ENCODE measurements around the gene SPSB3. TPM values are rescaled to one million over a fixed set of nuclear protein-coding genes. Genes with fewer than 3 reads are reported as not detected.

Gene SPSB3
- polyA plus RNA-seq, 1 donor (not counting 4 experiments of a cell fraction or from before 2014, with no cell fraction given): 9.5 TPM

DNA sequence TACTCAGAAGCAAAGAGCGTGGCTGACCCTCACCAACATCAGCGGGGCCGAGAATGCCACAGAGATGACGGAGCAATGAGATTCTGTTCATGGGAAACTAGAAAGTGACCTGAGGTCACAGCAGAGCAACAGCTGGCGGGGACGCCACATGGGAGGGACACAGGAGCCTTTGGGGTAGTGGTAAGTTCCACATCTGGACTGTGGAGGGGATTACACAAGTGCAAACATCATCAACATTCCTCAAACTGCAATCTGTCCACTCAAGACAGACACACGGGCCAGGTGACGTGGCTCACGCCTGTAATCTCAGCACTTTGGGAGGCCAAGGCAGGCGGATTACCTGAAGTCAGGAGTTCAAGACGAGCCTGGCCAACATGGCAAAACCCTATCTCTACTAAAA, 33.1 kb upstream of the SPSB3 start:
- Histone ChIP-seq H3K9me1 (ENCODE audit: control insufficient read depth, extremely low read depth, insufficient read depth, low read length) (no peaks in the 10 kb centered on the region), H4K20me1 (ENCODE audit: control insufficient read depth, extremely low read depth, insufficient read depth, low read length) (no peaks in the 10 kb centered on the region), H3K36me3 (ENCODE audit: control insufficient read depth in 2 of 2, extremely low read depth in 1 of 2, insufficient read depth in 2 of 2, low read length in 2 of 2) (peaks cover 0 to 14% of the 10 kb centered on the region in 2 experiments), H2AFZ (ENCODE audit: control insufficient read depth, low read length) (no peak overlapping the region), H3K27me3 (ENCODE audit: control insufficient read depth, extremely low read depth, insufficient read depth, low read length) (no peaks in the 10 kb centered on the region), H3K4me3 (ENCODE audit: control insufficient read depth in 2 of 3, extremely low read depth in 1 of 3, insufficient read depth in 2 of 3, low read depth in 1 of 3, low read length in 3 of 3) (no peak overlapping the region), H3K79me2 (ENCODE audit: control insufficient read depth, insufficient read depth, low read length) (no peaks in the 10 kb centered on the region), H3K9me3 (ENCODE audit: control insufficient read depth, low read depth, low read length) (no peaks in the 10 kb centered on the region), H3K9ac (ENCODE audit: control insufficient read depth, extremely low read depth, insufficient read depth, low read length) (no peak overlapping the region), H3K27ac (ENCODE audit: control insufficient read depth, insufficient read depth, low read length) (no peak overlapping the region), H3K4me1 (ENCODE audit: control insufficient read depth, extremely low read depth, insufficient read depth, low read length) (no peaks in the 10 kb centered on the region), H3K4me2 (ENCODE audit: control insufficient read depth, extremely low read depth, insufficient read depth, low read depth, low read length) (no peak overlapping the region)
- no peak for FAIRE-seq
- no peak for DNase-seq (ENCODE audit: low read depth, low spot score)
- TF ChIP-seq EZH2 (IDR thresholded peaks at IDR 0.05; ENCODE audit: low read length): no peak
- TF ChIP-seq, protein P1, sequence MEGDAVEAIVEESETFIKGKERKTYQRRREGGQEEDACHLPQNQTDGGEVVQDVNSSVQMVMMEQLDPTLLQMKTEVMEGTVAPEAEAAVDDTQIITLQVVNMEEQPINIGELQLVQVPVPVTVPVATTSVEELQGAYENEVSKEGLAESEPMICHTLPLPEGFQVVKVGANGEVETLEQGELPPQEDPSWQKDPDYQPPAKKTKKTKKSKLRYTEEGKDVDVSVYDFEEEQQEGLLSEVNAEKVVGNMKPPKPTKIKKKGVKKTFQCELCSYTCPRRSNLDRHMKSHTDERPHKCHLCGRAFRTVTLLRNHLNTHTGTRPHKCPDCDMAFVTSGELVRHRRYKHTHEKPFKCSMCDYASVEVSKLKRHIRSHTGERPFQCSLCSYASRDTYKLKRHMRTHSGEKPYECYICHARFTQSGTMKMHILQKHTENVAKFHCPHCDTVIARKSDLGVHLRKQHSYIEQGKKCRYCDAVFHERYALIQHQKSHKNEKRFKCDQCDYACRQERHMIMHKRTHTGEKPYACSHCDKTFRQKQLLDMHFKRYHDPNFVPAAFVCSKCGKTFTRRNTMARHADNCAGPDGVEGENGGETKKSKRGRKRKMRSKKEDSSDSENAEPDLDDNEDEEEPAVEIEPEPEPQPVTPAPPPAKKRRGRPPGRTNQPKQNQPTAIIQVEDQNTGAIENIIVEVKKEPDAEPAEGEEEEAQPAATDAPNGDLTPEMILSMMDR (optimal IDR thresholded peaks at IDR 0.05 in 1 of 3, IDR thresholded peaks at IDR 0.05 in 1 of 3, conservative IDR thresholded peaks at IDR 0.05 in 1 of 3; ENCODE audit: extremely low read depth in 1 of 3, insufficient read depth in 2 of 3, low read length in 3 of 3): no peak
- dilution Hi-C loops (cut with MboI; ENCODE audit: extremely low pct_ligation_motif_present, low sequenced_read_pairs): no loop called here

DNA sequence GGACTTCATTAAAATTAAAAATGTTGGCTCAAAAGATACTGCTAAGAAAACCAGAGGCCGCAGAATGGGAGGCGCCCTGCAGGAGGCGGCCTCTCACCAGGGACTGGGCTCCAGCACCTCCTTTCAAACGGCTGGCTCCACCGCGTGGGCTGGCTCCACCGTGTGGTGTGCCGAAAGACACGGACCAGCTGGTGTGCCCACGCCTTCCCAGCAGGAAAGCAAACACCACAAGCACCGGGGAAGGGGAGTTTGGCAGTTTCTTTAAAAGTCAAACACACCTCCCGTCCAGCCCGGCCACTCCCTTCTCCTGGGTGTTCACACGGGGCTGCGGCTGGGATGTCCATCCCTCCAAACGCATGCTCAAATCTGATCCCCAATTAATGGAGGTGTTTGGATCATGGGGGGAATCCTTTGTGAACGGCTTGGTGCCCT, 30.4 kb upstream of the SPSB3 start:
- DNase-seq (ENCODE audit: low read depth, low spot score) (no peak), FAIRE-seq (no peak)
- no peaks in the 10 kb centered on the region for H3K27me3 ChIP-seq (ENCODE audit: control insufficient read depth, extremely low read depth, insufficient read depth, low read length)
- no peaks in the 10 kb centered on the region for H4K20me1 ChIP-seq (ENCODE audit: control insufficient read depth, extremely low read depth, insufficient read depth, low read length)
- H3K9me3 ChIP-seq (ENCODE audit: control insufficient read depth, low read depth, low read length): no peaks in the 10 kb centered on the region
- dilution Hi-C loops (cut with MboI; ENCODE audit: extremely low pct_ligation_motif_present, low sequenced_read_pairs): no loop called here
- no peaks in the 10 kb centered on the region for H3K4me1 ChIP-seq (ENCODE audit: control insufficient read depth, extremely low read depth, insufficient read depth, low read length)
- no peak overlapping the region for H3K4me2 ChIP-seq (ENCODE audit: control insufficient read depth, extremely low read depth, insufficient read depth, low read depth, low read length)
- H2AFZ ChIP-seq (ENCODE audit: control insufficient read depth, low read length): no peak overlapping the region
- no peak overlapping the region for H3K4me3 ChIP-seq (ENCODE audit: control insufficient read depth in 2 of 3, extremely low read depth in 1 of 3, insufficient read depth in 2 of 3, low read depth in 1 of 3, low read length in 3 of 3)
- H3K9me1 ChIP-seq (ENCODE audit: control insufficient read depth, extremely low read depth, insufficient read depth, low read length): no peaks in the 10 kb centered on the region
- no peaks in the 10 kb centered on the region for H3K79me2 ChIP-seq (ENCODE audit: control insufficient read depth, insufficient read depth, low read length)
- H3K27ac ChIP-seq (ENCODE audit: control insufficient read depth, insufficient read depth, low read length): no peak overlapping the region
- TF ChIP-seq, protein P1 (optimal IDR thresholded peaks at IDR 0.05 in 1 of 3, IDR thresholded peaks at IDR 0.05 in 1 of 3, conservative IDR thresholded peaks at IDR 0.05 in 1 of 3; ENCODE audit: extremely low read depth in 1 of 3, insufficient read depth in 2 of 3, low read length in 3 of 3): peak; percentile 61 to 80 (median 73)
- TF ChIP-seq EZH2 (IDR thresholded peaks at IDR 0.05; ENCODE audit: low read length): no peak
- H3K9ac ChIP-seq (ENCODE audit: control insufficient read depth, extremely low read depth, insufficient read depth, low read length): no peak overlapping the region
- peaks cover 0 to 13% of the 10 kb centered on the region in 2 experiments for H3K36me3 ChIP-seq (ENCODE audit: control insufficient read depth in 2 of 2, extremely low read depth in 1 of 2, insufficient read depth in 2 of 2, low read length in 2 of 2)
